HepG2 (cell line): Measurements from ENCODE around the gene HEPACAM. TPM values are rescaled to one million over a fixed set of nuclear protein-coding genes. Genes with fewer than 3 reads are reported as not detected.

Source experiments
- ADNP ChIP-seq: sonication (generic); formaldehyde crosslinking; IDR thresholded peaks from 2 replicates; pipeline ENCODE4 v1.4.0; 2020; ENCODE audit warnings: missing genetic modification reagents
- AKAP8 ChIP-seq: sonication (generic); formaldehyde crosslinking; IDR thresholded peaks from 2 replicates; pipeline ENCODE4 v1.5.1; 2020; ENCODE audit warnings: mild to moderate bottlenecking, missing genetic modification reagents
- ELF3 ChIP-seq: IDR thresholded peaks from 2 replicates; pipeline ENCODE4 v1.6.1; 2016; ENCODE audit warnings: missing genetic modification reagents, missing compliant biosample characterization
- GZF1 ChIP-seq: sonication (generic); formaldehyde crosslinking; IDR thresholded peaks from 2 replicates; pipeline ENCODE4 v1.5.1; 2020; ENCODE audit warnings: mild to moderate bottlenecking, missing genetic modification reagents
- HMG20A ChIP-seq: IDR thresholded peaks from 2 replicates; pipeline ENCODE4 v1.6.1; 2016; ENCODE audit warnings: borderline replicate concordance
- HOXD1 ChIP-seq: sonication (generic); formaldehyde crosslinking; IDR thresholded peaks from 2 replicates; pipeline ENCODE4 v1.5.0; 2020; ENCODE audit warnings: missing genetic modification reagents
- PHB2 ChIP-seq: fragments of 450-650 bp; IDR thresholded peaks from 2 replicates; pipeline ENCODE4 v1.6.1; 2018; ENCODE audit not compliant: partially characterized antibody
- REL ChIP-seq: sonication (generic); formaldehyde crosslinking; conservative IDR thresholded peaks from 2 replicates; pipeline ENCODE4 v1.8.0; 2022; ENCODE audit warnings: mild to moderate bottlenecking, missing genetic modification reagents, moderate library complexity
- SOX5 ChIP-seq: IDR thresholded peaks from 2 replicates; pipeline ENCODE4 v1.6.1; 2016; ENCODE audit warnings: borderline replicate concordance
- ZNF20 ChIP-seq: sonication (generic); formaldehyde crosslinking; IDR thresholded peaks from 2 replicates; pipeline ENCODE4 v1.4.0; 2020; ENCODE audit warnings: mild to moderate bottlenecking, moderate library complexity, missing genetic modification reagents
- ZNF235 ChIP-seq: sonication (generic); formaldehyde crosslinking; IDR thresholded peaks from 2 replicates; pipeline ENCODE4 v1.8.1; 2023; ENCODE audit warnings: mild to moderate bottlenecking, missing genetic modification reagents, borderline replicate concordance
- ZNF552 ChIP-seq: sonication (generic); formaldehyde crosslinking; IDR thresholded peaks from 2 replicates; pipeline ENCODE4 v1.9.0; 2022; ENCODE audit warnings: missing genetic modification reagents, mild to moderate bottlenecking, borderline replicate concordance
- ZNF878 ChIP-seq: sonication (generic); formaldehyde crosslinking; IDR thresholded peaks from 2 replicates; pipeline ENCODE4 v1.8.1; 2023; ENCODE audit warnings: mild to moderate bottlenecking, missing genetic modification reagents, moderate library complexity
- polyA plus RNA-seq, 8 experiments: library from polyadenylated mRNA; depleted of rRNA in 3 of 8; stranded (reverse) in 7 of 8; unstranded in 1 of 8; fragments of >200 nt; fragmentation: Illumina TruSeq in 4 of 8; extraction: Trizol in 4 of 8; gene quantifications; 2 replicates each; pipeline versions ENCODE4 v1.2.1 to v1.2.3, GENCODE V29; 2011 to 2016; ENCODE audit warnings: low read depth in 4 of 8, missing spikeins in 1 of 8, mixed read lengths in 1 of 8; ENCODE audit not compliant: insufficient read depth in 1 of 8
- total RNA-seq, 5 experiments: library from RNA; depleted of rRNA; stranded (reverse); fragments of >200 nt; fragmentation: Illumina TruSeq; extraction: Trizol; gene quantifications; 2 replicates each; pipeline ENCODE4 v1.2.3, GENCODE V29; 2016; ENCODE audit warnings: low read depth in 1 of 5
- TF ChIP-seq, protein P1 (sequence below): sonication (generic); formaldehyde crosslinking; IDR thresholded peaks from 2 replicates; pipeline ENCODE4 v1.4.0; 2020; ENCODE audit warnings: missing genetic modification reagents
- TF ChIP-seq, protein P2 (sequence below): sonication (generic); formaldehyde crosslinking; IDR thresholded peaks from 2 replicates; pipeline ENCODE4 v1.5.0; 2020; ENCODE audit warnings: missing genetic modification reagents
- TF ChIP-seq, protein P3 (sequence below): sonication (generic); formaldehyde crosslinking; IDR thresholded peaks from 2 replicates; pipeline ENCODE4 v1.4.0; 2020; ENCODE audit warnings: missing genetic modification reagents
- TF ChIP-seq, protein P4 (sequence below): sonication (generic); formaldehyde crosslinking; IDR thresholded peaks from 2 replicates; pipeline ENCODE4 v1.4.0; 2020; ENCODE audit warnings: mild to moderate bottlenecking, missing genetic modification reagents
- TF ChIP-seq, protein P5 (sequence below): sonication (generic); formaldehyde crosslinking; IDR thresholded peaks from 2 replicates; pipeline ENCODE4 v1.4.0; 2020; ENCODE audit warnings: missing genetic modification reagents
- TF ChIP-seq, protein P6 (sequence below): sonication (generic); formaldehyde crosslinking; IDR thresholded peaks from 2 replicates; pipeline ENCODE4 v1.5.1; 2020; ENCODE audit warnings: mild to moderate bottlenecking, missing genetic modification reagents

HEPACAM gene
- total and polyA plus RNA-seq, 2 of the 13 experiments (the other 11 are each of a cell fraction or from before 2014, with no cell fraction given): 66.9 to 121 TPM

DNA sequence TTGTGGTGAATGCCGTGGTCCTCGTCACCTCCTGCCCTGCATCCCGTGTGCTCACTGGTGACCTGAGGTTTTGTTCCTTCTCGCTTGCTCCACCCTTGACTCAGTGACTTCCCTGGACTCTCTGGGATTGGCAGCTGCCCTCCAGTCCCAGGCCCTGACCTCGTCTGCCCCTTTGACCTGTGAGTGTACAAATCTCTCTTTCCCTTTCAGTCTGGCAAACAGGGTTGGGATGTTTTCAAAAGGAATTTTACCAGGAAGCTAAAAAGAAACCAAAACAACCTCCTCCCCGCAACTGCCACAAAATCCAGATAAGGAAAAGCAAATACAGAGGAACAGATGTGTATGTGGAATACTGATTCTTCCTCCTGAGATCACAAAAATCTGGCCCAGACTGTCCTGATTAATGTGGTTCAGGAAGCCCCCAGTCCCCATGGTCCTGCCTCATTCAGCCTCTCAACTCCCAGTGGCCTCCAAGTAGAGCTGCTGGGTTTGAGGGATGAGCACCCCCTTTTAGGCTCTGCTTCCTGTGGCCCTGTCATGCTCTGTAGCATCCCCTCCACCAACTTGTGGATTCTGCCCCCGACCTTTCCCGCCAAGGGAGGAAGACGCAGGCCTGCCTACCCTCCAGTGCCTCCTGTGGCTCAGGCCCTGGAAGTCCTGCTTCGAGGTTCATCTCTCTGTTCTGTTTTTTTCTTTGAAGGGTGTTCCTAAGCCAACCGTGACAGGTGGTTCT lies 53.3 kb downstream of the HEPACAM start (continued):
- TF ChIP-seq, protein P1, sequence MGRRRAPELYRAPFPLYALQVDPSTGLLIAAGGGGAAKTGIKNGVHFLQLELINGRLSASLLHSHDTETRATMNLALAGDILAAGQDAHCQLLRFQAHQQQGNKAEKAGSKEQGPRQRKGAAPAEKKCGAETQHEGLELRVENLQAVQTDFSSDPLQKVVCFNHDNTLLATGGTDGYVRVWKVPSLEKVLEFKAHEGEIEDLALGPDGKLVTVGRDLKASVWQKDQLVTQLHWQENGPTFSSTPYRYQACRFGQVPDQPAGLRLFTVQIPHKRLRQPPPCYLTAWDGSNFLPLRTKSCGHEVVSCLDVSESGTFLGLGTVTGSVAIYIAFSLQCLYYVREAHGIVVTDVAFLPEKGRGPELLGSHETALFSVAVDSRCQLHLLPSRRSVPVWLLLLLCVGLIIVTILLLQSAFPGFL (CRISPR knock-in tag): no peak
- TF ChIP-seq, protein P2, sequence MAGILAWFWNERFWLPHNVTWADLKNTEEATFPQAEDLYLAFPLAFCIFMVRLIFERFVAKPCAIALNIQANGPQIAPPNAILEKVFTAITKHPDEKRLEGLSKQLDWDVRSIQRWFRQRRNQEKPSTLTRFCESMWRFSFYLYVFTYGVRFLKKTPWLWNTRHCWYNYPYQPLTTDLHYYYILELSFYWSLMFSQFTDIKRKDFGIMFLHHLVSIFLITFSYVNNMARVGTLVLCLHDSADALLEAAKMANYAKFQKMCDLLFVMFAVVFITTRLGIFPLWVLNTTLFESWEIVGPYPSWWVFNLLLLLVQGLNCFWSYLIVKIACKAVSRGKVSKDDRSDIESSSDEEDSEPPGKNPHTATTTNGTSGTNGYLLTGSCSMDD (CRISPR knock-in tag): no peak
- TF ChIP-seq, protein P3, sequence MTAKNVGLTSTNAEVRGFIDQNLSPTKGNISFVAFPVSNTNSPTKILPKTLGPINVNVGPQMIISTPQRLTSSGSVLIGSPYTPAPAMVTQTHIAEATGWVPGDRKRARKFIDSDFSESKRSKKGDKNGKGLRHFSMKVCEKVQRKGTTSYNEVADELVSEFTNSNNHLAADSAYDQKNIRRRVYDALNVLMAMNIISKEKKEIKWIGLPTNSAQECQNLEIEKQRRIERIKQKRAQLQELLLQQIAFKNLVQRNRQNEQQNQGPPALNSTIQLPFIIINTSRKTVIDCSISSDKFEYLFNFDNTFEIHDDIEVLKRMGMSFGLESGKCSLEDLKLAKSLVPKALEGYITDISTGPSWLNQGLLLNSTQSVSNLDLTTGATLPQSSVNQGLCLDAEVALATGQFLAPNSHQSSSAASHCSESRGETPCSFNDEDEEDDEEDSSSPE: peak; percentile 76
- TF ChIP-seq HOXD1 (CRISPR knock-in tag) (0 out of 2 replicates have a peak, but pooled peaks have one; percentile 20), ELF3 (CRISPR knock-in tag) (peak; percentile 89), AKAP8 (CRISPR knock-in tag) (no peak; the same call in 1 of the 2 replicates), ZNF552 (no peak), REL (no peak), PHB2 (no peak), GZF1 (no peak), ADNP (no peak), ZNF20 (CRISPR knock-in tag) (no peak), HMG20A (CRISPR knock-in tag) (peak; percentile 79; the same call in 1 of the 2 replicates), ZNF878 (CRISPR knock-in tag) (peak; percentile 78), ZNF235 (no peak), SOX5 (CRISPR knock-in tag) (peak; percentile 60; the same call in 1 of the 2 replicates)
- TF ChIP-seq, protein P4, sequence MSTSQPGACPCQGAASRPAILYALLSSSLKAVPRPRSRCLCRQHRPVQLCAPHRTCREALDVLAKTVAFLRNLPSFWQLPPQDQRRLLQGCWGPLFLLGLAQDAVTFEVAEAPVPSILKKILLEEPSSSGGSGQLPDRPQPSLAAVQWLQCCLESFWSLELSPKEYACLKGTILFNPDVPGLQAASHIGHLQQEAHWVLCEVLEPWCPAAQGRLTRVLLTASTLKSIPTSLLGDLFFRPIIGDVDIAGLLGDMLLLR (CRISPR knock-in tag): no peak
- TF ChIP-seq, protein P5, sequence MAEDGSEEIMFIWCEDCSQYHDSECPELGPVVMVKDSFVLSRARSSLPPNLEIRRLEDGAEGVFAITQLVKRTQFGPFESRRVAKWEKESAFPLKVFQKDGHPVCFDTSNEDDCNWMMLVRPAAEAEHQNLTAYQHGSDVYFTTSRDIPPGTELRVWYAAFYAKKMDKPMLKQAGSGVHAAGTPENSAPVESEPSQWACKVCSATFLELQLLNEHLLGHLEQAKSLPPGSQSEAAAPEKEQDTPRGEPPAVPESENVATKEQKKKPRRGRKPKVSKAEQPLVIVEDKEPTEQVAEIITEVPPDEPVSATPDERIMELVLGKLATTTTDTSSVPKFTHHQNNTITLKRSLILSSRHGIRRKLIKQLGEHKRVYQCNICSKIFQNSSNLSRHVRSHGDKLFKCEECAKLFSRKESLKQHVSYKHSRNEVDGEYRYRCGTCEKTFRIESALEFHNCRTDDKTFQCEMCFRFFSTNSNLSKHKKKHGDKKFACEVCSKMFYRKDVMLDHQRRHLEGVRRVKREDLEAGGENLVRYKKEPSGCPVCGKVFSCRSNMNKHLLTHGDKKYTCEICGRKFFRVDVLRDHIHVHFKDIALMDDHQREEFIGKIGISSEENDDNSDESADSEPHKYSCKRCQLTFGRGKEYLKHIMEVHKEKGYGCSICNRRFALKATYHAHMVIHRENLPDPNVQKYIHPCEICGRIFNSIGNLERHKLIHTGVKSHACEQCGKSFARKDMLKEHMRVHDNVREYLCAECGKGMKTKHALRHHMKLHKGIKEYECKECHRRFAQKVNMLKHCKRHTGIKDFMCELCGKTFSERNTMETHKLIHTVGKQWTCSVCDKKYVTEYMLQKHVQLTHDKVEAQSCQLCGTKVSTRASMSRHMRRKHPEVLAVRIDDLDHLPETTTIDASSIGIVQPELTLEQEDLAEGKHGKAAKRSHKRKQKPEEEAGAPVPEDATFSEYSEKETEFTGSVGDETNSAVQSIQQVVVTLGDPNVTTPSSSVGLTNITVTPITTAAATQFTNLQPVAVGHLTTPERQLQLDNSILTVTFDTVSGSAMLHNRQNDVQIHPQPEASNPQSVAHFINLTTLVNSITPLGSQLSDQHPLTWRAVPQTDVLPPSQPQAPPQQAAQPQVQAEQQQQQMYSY (CRISPR knock-in tag): peak; percentile 91
- TF ChIP-seq, protein P6, sequence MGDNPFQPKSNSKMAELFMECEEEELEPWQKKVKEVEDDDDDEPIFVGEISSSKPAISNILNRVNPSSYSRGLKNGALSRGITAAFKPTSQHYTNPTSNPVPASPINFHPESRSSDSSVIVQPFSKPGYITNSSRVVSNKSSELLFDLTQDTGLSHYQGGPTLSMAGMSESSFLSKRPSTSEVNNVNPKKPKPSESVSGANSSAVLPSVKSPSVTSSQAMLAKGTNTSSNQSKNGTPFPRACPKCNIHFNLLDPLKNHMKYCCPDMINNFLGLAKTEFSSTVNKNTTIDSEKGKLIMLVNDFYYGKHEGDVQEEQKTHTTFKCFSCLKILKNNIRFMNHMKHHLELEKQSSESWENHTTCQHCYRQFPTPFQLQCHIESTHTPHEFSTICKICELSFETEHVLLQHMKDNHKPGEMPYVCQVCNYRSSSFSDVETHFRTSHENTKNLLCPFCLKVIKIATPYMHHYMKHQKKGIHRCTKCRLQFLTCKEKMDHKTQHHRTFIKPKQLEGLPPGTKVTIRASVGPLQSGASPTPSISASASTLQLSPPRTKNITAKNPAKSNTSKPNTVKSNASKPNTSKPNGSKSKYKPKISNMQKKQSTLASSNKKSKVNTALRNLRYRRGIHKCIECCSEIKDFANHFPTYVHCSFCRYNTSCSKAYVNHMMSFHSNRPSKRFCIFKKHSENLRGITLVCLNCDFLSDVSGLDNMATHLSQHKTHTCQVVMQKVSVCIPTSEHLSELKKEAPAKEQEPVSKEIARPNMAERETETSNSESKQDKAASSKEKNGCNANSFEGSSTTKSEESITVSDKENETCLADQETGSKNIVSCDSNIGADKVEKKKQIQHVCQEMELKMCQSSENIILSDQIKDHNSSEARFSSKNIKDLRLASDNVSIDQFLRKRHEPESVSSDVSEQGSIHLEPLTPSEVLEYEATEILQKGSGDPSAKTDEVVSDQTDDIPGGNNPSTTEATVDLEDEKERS (CRISPR knock-in tag): no peak
